ENCODE results near the gene TNFAIP8L2.
"Not testable (repeated sequence)": the region's sequence is repeated elsewhere in the genome, so short reads cannot be mapped to it uniquely, and the experiment has no call there.

The TNFAIP8L2 gene

GRCh38 chr1:151189637-151190445, 33.4 kb downstream of the TNFAIP8L2 start, which contains the start of gene VPS72:
Gene VPS72 (minus strand): TSS chr1:151190197. CDS start chr1:151190121, 76 bp downstream.
- DNase-seq (ENCODE audit: low read depth in 3 of 3) = peak; percentile 59 to 76 (median 75)

GRCh38 chr1:151192047-151192446, 35.6 kb downstream of the TNFAIP8L2 start:
- DNase-seq (ENCODE audit: low read depth in 3 of 3) = no peak

- DNase-seq (ENCODE audit: low read depth in 3 of 3) = no peak
These were observed 36.9 kb downstream of the TNFAIP8L2 start for GRCh38 chr1:151193304-151193703.

GRCh38 chr1:151193856-151194255, 37.4 kb downstream of the TNFAIP8L2 start:
- no peak for DNase-seq (ENCODE audit: low read depth in 3 of 3)

GRCh38 chr1:151194894-151195594, 38.6 kb downstream of the TNFAIP8L2 start:
- DNase-seq (ENCODE audit: low read depth in 3 of 3) = not testable (repeated sequence)

- DNase-seq (ENCODE audit: low read depth in 3 of 3) = peak in 1 of 3 experiments; percentile 27
These were observed 39.9 kb downstream of the TNFAIP8L2 start for GRCh38 chr1:151196292-151196800.

- no peak for DNase-seq (ENCODE audit: low read depth in 3 of 3)
These were observed 41.4 kb downstream of the TNFAIP8L2 start for GRCh38 chr1:151197863-151198253.

- peak; percentile 94 to 99 (median 99) for DNase-seq (ENCODE audit: low read depth in 3 of 3)
These were observed 42.0 kb downstream of the TNFAIP8L2 start, which contains the start of gene PIP5K1A for GRCh38 chr1:151198254-151199127. Gene PIP5K1A (plus strand): TSS chr1:151198552. CDS start chr1:151198997, 445 bp downstream.

- DNase-seq (ENCODE audit: low read depth in 3 of 3) = no peak
These were observed 43.6 kb downstream of the TNFAIP8L2 start for GRCh38 chr1:151199873-151200581.

GRCh38 chr1:151205381-151205965, 49.0 kb downstream of the TNFAIP8L2 start:
- not testable (repeated sequence) for DNase-seq (ENCODE audit: low read depth in 3 of 3)
